ENCODE measurements around the gene IL15.

- TF ChIP-seq CTCF (IDR thresholded peaks at IDR 0.05) (no peak), POLR2A (IDR thresholded peaks at IDR 0.05) (no peak)
Observed at GRCh38 chr4:141614878-141615586, 21.4 kb upstream of the IL15 start.

Data from prostate gland (tissue), 2 donors.